HG03097 (cell line): Measurements from ENCODE around the gene TEF.
A peak's percentile ranks its signal among the peaks of the same experiment; 100 is the strongest.
"Not testable (repeated sequence)": the region's sequence is repeated elsewhere in the genome, so short reads cannot be mapped to it uniquely, and the experiment has no call there.

Source experiments
- ATAC-seq: cut with Tn5 transposase; IDR thresholded peaks from one replicate; pipeline ENCODE4 v1.9.1; 2021; ENCODE audit not compliant: unreplicated experiment, low FRiP score

TEF gene

DNA sequence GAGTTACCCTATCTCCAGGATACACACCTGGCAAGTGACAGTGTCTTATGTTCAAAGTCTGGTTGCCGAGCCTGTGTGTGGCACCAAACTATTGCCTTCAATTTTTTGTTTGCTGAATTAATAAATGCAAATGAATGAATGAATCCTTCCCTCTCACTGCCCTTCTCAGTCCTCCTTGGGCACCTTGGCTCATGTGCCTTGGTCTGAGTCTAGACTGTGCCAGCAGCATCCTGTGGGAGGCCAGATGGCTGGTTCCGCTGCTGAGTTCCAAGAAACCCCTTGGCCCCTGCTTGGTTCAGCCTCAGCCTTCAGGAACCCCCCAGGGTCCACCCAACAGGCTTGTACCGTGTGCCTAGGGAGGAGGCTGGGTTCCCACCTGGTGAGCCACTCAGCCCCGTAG is 33.8 kb downstream of the TEF start:
- no peak for ATAC-seq

- no peak for ATAC-seq
These were observed 36.1 kb downstream of the TEF start for GRCh38 chr22:41417622-41418390.

- ATAC-seq, result no peak
These were observed 37.0 kb downstream of the TEF start for GRCh38 chr22:41418717-41419116.

- ATAC-seq, result no peak
These were observed 44.1 kb downstream of the TEF start for GRCh38 chr22:41425660-41426365.

DNA sequence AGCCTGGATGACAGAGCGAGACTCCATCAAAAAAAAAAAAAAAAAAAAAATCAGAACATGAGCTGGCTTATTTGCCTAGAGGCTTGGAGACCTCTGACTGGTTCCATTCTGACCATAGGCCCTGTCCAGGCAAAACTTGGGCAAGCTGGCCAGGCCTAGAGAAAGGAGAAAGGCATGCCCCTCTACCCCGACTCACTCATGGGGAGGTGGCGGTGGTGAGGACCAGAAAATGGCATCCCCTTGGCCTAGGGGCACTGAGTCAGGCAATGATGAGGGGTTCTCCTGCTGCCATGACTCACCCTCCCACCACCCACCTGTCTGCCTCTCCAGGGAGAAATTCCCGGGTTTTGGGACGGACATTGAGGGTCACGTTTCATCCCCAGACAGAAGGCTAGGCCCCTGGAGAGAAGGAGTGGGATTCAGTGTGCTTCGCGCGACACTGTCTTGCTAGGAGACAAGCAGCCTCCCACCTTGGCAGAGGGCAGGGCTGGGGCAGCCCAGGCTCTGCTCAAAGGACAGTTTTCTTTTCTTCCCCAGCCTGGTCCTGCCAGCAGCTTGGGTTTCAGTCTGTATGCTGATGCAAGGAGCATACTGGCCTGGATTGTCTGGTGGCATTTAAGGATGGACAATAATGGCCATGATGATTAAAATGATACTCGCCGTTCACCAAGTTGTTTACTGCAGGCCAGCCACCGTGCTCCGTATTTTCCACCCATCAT is 47.6 kb downstream of the TEF start:
- no peak for ATAC-seq

- no peak for ATAC-seq
These were observed 48.2 kb downstream of the TEF start for GRCh38 chr22:41429951-41430332.

GRCh38 chr22:41431656-41432055 is 49.9 kb downstream of the TEF start:
- ATAC-seq, result no peak

DNA sequence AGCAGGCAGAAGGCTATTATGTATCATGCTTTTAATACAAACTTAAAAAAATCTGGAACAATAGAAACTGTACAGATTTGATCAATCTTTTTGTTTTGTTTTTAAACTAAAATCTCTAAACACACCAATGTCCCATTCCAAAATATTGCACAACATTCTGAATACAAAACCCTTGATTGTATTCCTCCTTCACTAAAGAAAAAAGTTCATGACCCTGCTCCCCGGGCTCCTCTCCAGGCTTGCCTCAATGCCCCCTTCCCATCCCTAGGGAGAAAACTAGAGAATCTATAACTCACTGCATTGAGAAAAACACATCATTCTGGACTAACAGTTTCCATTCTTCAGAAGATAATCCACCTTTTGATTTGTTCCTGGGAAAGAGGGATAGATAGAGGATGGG is 51.7 kb downstream of the TEF start:
- not testable (repeated sequence) for ATAC-seq

GRCh38 chr22:41434361-41435003 is 52.7 kb downstream of the TEF start:
- not testable (repeated sequence) for ATAC-seq

DNA sequence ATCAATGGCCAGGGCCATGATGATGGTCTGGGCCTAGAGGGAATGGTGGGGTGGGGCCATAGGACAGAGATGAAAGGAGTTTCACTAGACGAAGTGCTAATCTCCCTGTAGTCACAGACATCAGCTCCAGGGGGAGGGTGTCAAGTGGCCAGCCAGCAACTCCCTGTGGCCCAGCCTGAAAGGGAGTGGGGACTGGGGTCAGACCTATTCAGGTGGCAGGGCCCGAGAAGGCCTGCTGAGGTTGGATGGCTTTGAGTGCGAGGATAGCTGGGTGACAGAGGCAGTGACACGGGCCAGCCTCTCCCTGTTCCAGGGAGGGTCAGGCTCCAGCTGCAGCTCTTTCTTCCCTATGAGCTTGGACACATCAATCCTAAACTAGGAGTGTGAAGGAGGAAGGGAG is 53.8 kb downstream of the TEF start:
- no peak for ATAC-seq

DNA sequence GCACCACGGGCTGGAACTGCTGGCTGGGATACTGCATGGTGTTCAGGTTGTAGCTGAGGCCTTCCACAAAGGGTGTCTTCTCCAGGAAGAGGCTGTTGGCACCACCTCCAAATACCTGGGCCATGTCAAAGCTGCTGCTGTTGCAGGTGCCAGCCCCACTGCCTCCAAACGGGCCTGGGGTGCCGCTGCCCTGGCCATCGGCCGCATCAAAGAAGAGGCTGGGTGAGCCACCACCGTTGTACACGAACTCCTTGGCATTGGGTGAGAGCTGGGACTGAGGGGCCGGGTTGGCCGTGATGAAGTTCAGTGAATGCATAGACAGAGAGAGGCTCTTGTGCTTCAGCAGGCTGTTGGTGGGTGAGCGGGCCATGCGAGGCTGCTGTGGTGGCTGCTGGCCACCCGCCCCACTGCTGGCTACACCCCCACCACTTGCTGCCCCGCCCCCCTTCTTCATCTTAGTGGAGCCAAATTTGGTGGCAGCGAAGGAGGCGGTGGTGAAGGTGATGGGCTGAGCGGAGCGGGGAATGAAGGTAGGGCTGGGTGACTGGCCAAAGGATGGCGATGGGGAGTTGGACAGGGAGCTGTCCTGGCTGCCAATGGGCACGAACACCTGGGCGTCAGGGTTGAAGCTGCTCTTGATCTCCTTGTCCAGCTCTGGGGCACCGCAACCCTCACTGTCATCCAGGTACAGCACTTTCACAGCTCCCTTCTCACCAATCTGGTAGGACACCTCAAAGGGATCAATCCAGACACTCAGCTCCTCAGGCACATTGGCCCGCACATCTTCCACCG is 54.8 kb downstream of the TEF start:
- no peak for ATAC-seq

GRCh38 chr22:41437198-41437597 is 55.5 kb downstream of the TEF start:
- no peak for ATAC-seq

- ATAC-seq, result not testable (repeated sequence)
These were observed 58.8 kb downstream of the TEF start for GRCh38 chr22:41440511-41440910.

GRCh38 chr22:41442240-41442792 is 60.6 kb downstream of the TEF start:
- no peak for ATAC-seq

DNA sequence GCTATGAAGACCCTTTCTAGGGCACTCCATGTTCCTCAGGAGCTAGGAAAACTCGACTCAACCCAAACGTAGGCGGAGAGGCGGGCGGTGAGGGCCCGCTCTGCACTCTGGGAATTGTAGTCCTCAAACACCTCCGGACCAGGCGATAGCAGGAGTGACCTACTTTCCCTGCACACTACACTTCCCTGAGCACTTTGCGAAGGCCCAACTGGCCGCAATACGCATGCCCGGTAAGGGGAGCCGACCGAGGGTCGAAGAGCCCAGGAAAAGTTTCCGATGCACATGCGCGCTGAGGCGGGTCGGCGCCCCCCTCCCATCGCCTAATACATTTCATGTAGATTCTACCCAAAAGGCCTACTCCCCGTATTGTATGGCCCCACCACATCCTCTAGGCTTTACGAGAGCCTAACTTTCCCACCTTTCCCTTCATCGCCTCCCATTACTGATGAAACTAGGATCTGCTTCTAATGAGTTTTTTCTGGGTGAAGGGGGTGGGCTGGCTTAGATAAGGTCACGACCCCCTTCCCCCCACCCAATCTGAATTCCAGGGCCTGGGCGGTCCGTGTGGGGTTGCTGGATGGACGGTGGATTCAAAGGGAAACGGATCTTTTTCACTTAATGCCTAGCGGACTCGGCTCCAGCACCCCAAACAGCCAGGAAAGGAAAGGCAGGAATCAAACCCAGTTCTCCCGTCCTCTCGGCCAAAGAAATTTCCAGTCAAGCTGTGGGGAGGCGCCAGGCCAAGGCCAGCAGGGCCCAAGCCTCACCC is 62.8 kb downstream of the TEF start:
- ATAC-seq, result peak; percentile 39

- ATAC-seq, result no peak
These were observed 63.7 kb downstream of the TEF start for GRCh38 chr22:41445129-41446056.

- no peak for ATAC-seq
These were observed 64.3 kb downstream of the TEF start for GRCh38 chr22:41446057-41446501.
